Activated B cell treated with CpG ODN at 0.5 μM for 24 hours (primary cell): Measurements from ENCODE around the gene SARDH. TPM values are rescaled to one million over a fixed set of nuclear protein-coding genes. Genes with fewer than 3 reads are reported as not detected.

ENCODE experiments used
- ATAC-seq: fragments of 200-7000 bp; cut with Tn5 transposase; one replicate; pipeline ENCODE4 v1.10.0; 2021; ENCODE audit warnings: low read depth, mild to moderate bottlenecking, moderate library complexity
- CTCF ChIA-PET: fragments of 350-600 bp; sonication (Branson Sonifier 250); formaldehyde crosslinking; loops from one replicate; lab custom pipeline; 2021; ENCODE audit warnings: antibody characterized with exemption; lab: Charles Lee
- POLR2A ChIA-PET: fragments of 350-600 bp; sonication (Branson Sonifier 250); formaldehyde crosslinking; loops from one replicate; lab custom pipeline; 2021; ENCODE audit warnings: antibody characterized with exemption; lab: Charles Lee
- DNase-seq: peaks from one replicate; pipeline ENCODE4 v3.0.0; 2022
- H3K27ac Mint-ChIP-seq: one replicate; pipeline ENCODE4 v1.8.0; 2020; ENCODE audit warnings: mixed read lengths
- H3K27me3 Mint-ChIP-seq: one replicate; pipeline ENCODE4 v1.8.0; 2021; ENCODE audit warnings: mixed read lengths
- H3K36me3 Mint-ChIP-seq: one replicate; pipeline ENCODE4 v1.8.0; 2021; ENCODE audit warnings: low read depth, mixed read lengths
- H3K4me1 Mint-ChIP-seq: one replicate; pipeline ENCODE4 v1.8.0; 2021; ENCODE audit warnings: mixed read lengths
- H3K4me3 Mint-ChIP-seq: one replicate; pipeline ENCODE4 v1.8.0; 2020; ENCODE audit warnings: mild to moderate bottlenecking, mixed read lengths
- H3K9me3 Mint-ChIP-seq: one replicate; pipeline ENCODE4 v1.8.0; 2020; ENCODE audit warnings: mixed read lengths
- CTCF ChIP-seq: fragments of 200-600 bp; IDR thresholded peaks from one replicate; pipeline ENCODE4 v1.8.0; 2022; ENCODE audit warnings: antibody characterized with exemption, mild to moderate bottlenecking
- intact Hi-C: fragments of 100-400 bp; cut with micrococcal nuclease; formaldehyde crosslinking; loops from one replicate; pipeline ENCODE4 v1.15.1; 2024
- total RNA-seq: library from RNA; stranded (reverse); gene quantifications from 2 replicates; pipeline ENCODE4 v1.2.3, GENCODE V29; 2022

SARDH gene
- total RNA-seq, 1 donor from 2014 or later, result not detected

GRCh38 chr9:133683586-133684120 lies 54.5 kb downstream of the SARDH start:
- ChIA-PET POLR2A (no interaction called here), CTCF (no interaction called here)
- H3K4me3 Mint-ChIP-seq, result no peak overlapping the region
- DNase-seq (no peak), ATAC-seq (no peak)
- H3K27ac Mint-ChIP-seq, result no peak overlapping the region
- intact Hi-C loops, result no loop called here
- TF ChIP-seq CTCF, result no peak
- peaks cover 1% of the 10 kb centered on the region for H3K27me3 Mint-ChIP-seq
- H3K9me3 Mint-ChIP-seq, result no peaks in the 10 kb centered on the region
- no peaks in the 10 kb centered on the region for H3K36me3 Mint-ChIP-seq
- H3K4me1 Mint-ChIP-seq, result peaks cover 7% of the 10 kb centered on the region

GRCh38 chr9:133682818-133683585 lies 55.1 kb downstream of the SARDH start:
- Mint-ChIP-seq H3K27ac (no peak overlapping the region), H3K36me3 (no peaks in the 10 kb centered on the region), H3K27me3 (no peaks in the 10 kb centered on the region), H3K9me3 (no peaks in the 10 kb centered on the region), H3K4me1 (peaks cover 7% of the 10 kb centered on the region), H3K4me3 (no peak overlapping the region)
- TF ChIP-seq CTCF, result no peak
- ChIA-PET POLR2A (no interaction called here), CTCF (no interaction called here)
- intact Hi-C loops, result no loop called here
- DNase-seq (no peak), ATAC-seq (no peak)

- Mint-ChIP-seq H3K4me3 (no peak overlapping the region), H3K27ac (no peak overlapping the region), H3K36me3 (no peaks in the 10 kb centered on the region), H3K27me3 (no peaks in the 10 kb centered on the region), H3K9me3 (no peaks in the 10 kb centered on the region), H3K4me1 (peaks cover 7% of the 10 kb centered on the region)
- no peak for TF ChIP-seq CTCF
- POLR2A ChIA-PET, result no interaction called here
- ATAC-seq (no peak), DNase-seq (no peak)
- intact Hi-C loops, result no loop called here
- CTCF ChIA-PET, result no interaction called here
Measured at GRCh38 chr9:133681658-133682306, 56.4 kb downstream of the SARDH start.

- ATAC-seq (no peak), DNase-seq (no peak)
- no peak overlapping the region for H3K4me3 Mint-ChIP-seq
- CTCF ChIA-PET, result no interaction called here
- POLR2A ChIA-PET, result no interaction called here
- H3K4me1 Mint-ChIP-seq, result peaks cover 7% of the 10 kb centered on the region
- no peak overlapping the region for H3K27ac Mint-ChIP-seq
- intact Hi-C loops, result no loop called here
- H3K27me3 Mint-ChIP-seq, result no peaks in the 10 kb centered on the region
- no peak for TF ChIP-seq CTCF
- H3K36me3 Mint-ChIP-seq, result no peaks in the 10 kb centered on the region
- H3K9me3 Mint-ChIP-seq, result no peaks in the 10 kb centered on the region
Measured at GRCh38 chr9:133680976-133681657, 57.0 kb downstream of the SARDH start.
